HepG2 (cell line): ENCODE measurements around the gene SHLD3. TPM values are rescaled to one million over a fixed set of nuclear protein-coding genes. Genes with fewer than 3 reads are reported as not detected.

Source experiments
- ARNT2 ChIP-seq: sonication (generic); formaldehyde crosslinking; IDR thresholded peaks from 2 replicates; pipeline ENCODE4 v1.8.0; 2022; ENCODE audit warnings: mild to moderate bottlenecking, low read depth, missing genetic modification reagents, moderate library complexity
- BRD4 ChIP-seq: sonication (generic); formaldehyde crosslinking; IDR thresholded peaks from 2 replicates; pipeline ENCODE4 v1.4.0; 2020; ENCODE audit warnings: missing genetic modification reagents
- EHMT2 ChIP-seq: fragments of 200-600 bp; sonication (generic); IDR thresholded peaks from 2 replicates; pipeline ENCODE4 v1.7.0; 2017; ENCODE audit warnings: antibody characterized with exemption, low read depth, low read length, borderline replicate concordance
- ELF3 ChIP-seq: IDR thresholded peaks from 2 replicates; pipeline ENCODE4 v1.6.1; 2016; ENCODE audit warnings: missing genetic modification reagents, missing compliant biosample characterization
- GFI1 ChIP-seq: sonication (generic); formaldehyde crosslinking; IDR thresholded peaks from 2 replicates; pipeline ENCODE4 v1.5.0; 2020; ENCODE audit warnings: missing genetic modification reagents, mild to moderate bottlenecking, borderline replicate concordance
- HNF4G ChIP-seq, 2 experiments: sonication (generic) in 1 of 2; formaldehyde crosslinking in 1 of 2; IDR thresholded peaks; 2 replicates each; pipeline versions ENCODE4 v1.4.0 to v1.6.1; 2011 to 2020; ENCODE audit warnings: borderline replicate concordance in 2 of 2, low read depth in 2 of 2, mild to moderate bottlenecking in 2 of 2, low read length in 1 of 2, missing genetic modification reagents in 1 of 2, moderate library complexity in 1 of 2
- HNRNPUL1 ChIP-seq: fragments of 200-400 bp; formaldehyde crosslinking; IDR thresholded peaks from 2 replicates; pipeline ENCODE4 v1.6.1; 2017; ENCODE audit warnings: low read depth, mild to moderate bottlenecking, low read length, moderate library complexity
- NFKBIZ ChIP-seq: IDR thresholded peaks from 2 replicates; pipeline ENCODE4 v1.6.1; 2018; ENCODE audit warnings: missing genetic modification reagents, missing compliant biosample characterization
- PHF20 ChIP-seq: sonication (generic); formaldehyde crosslinking; IDR thresholded peaks from 2 replicates; pipeline ENCODE4 v1.5.0; 2020; ENCODE audit warnings: mild to moderate bottlenecking, missing genetic modification reagents
- PRPF4 ChIP-seq: fragments of 200-400 bp; formaldehyde crosslinking; IDR thresholded peaks from 2 replicates; pipeline ENCODE4 v1.6.1; 2016; ENCODE audit warnings: low read length, low read depth; ENCODE audit not compliant: poor library complexity, severe bottlenecking
- RARG ChIP-seq: sonication (generic); formaldehyde crosslinking; IDR thresholded peaks from 2 replicates; pipeline ENCODE4 v1.4.0; 2020; ENCODE audit warnings: low read depth, mild to moderate bottlenecking, missing genetic modification reagents
- RXRB ChIP-seq: IDR thresholded peaks from 2 replicates; pipeline ENCODE4 v1.6.1; 2016; ENCODE audit warnings: borderline replicate concordance, missing genetic modification reagents, missing compliant biosample characterization
- ZBTB3 ChIP-seq: sonication (generic); formaldehyde crosslinking; IDR thresholded peaks from 2 replicates; pipeline ENCODE4 v1.4.0; 2020; ENCODE audit warnings: low read depth, mild to moderate bottlenecking, moderate library complexity, missing genetic modification reagents, borderline replicate concordance
- ZBTB38 ChIP-seq: sonication (generic); formaldehyde crosslinking; IDR thresholded peaks from 2 replicates; pipeline ENCODE4 v1.5.1; 2020; ENCODE audit warnings: mild to moderate bottlenecking, missing genetic modification reagents
- ZNF564 ChIP-seq: sonication (generic); formaldehyde crosslinking; IDR thresholded peaks from 2 replicates; pipeline ENCODE4 v1.8.1; 2023; ENCODE audit warnings: mild to moderate bottlenecking, missing genetic modification reagents
- ZNF589 ChIP-seq: sonication (generic); formaldehyde crosslinking; conservative IDR thresholded peaks from 2 replicates; pipeline ENCODE4 v1.8.0; 2022; ENCODE audit warnings: mild to moderate bottlenecking, moderate library complexity, missing genetic modification reagents
- ZNF782 ChIP-seq: sonication (generic); formaldehyde crosslinking; IDR thresholded peaks from 2 replicates; pipeline ENCODE4 v1.4.0; 2020; ENCODE audit warnings: missing genetic modification reagents, mild to moderate bottlenecking, borderline replicate concordance
- ZSCAN25 ChIP-seq: sonication (generic); formaldehyde crosslinking; IDR thresholded peaks from 2 replicates; pipeline ENCODE4 v1.8.0; 2022; ENCODE audit warnings: mild to moderate bottlenecking, missing genetic modification reagents
- polyA plus RNA-seq, 8 experiments: library from polyadenylated mRNA; depleted of rRNA in 3 of 8; stranded (reverse) in 7 of 8; unstranded in 1 of 8; fragments of >200 nt; fragmentation: Illumina TruSeq in 4 of 8; extraction: Trizol in 4 of 8; gene quantifications; 2 replicates each; pipeline versions ENCODE4 v1.2.1 to v1.2.3, GENCODE V29; 2011 to 2016; ENCODE audit warnings: low read depth in 4 of 8, missing spikeins in 1 of 8, mixed read lengths in 1 of 8; ENCODE audit not compliant: insufficient read depth in 1 of 8
- total RNA-seq, 5 experiments: library from RNA; depleted of rRNA; stranded (reverse); fragments of >200 nt; fragmentation: Illumina TruSeq; extraction: Trizol; gene quantifications; 2 replicates each; pipeline ENCODE4 v1.2.3, GENCODE V29; 2016; ENCODE audit warnings: low read depth in 1 of 5
- TF ChIP-seq, protein P1 (sequence below): sonication (generic); formaldehyde crosslinking; IDR thresholded peaks from 2 replicates; pipeline ENCODE4 v1.5.1; 2020; ENCODE audit warnings: missing genetic modification reagents, mild to moderate bottlenecking, borderline replicate concordance
- TF ChIP-seq, protein P2 (sequence below): sonication (generic); formaldehyde crosslinking; IDR thresholded peaks from 2 replicates; pipeline ENCODE4 v1.4.0; 2020; ENCODE audit warnings: missing genetic modification reagents
- TF ChIP-seq, protein P3 (sequence below): sonication (generic); formaldehyde crosslinking; IDR thresholded peaks from 2 replicates; pipeline ENCODE4 v1.9.0; 2021; ENCODE audit warnings: missing genetic modification reagents, borderline replicate concordance
- TF ChIP-seq, protein P4 (sequence below): IDR thresholded peaks from 2 replicates; pipeline ENCODE4 v1.6.1; 2016
- TF ChIP-seq, protein P5 (sequence below): sonication (generic); formaldehyde crosslinking; IDR thresholded peaks from 2 replicates; pipeline ENCODE4 v1.4.0; 2020; ENCODE audit warnings: mild to moderate bottlenecking, missing genetic modification reagents

The SHLD3 gene
- total and polyA plus RNA-seq, 2 of the 13 experiments (the other 11 are each of a cell fraction or from before 2014, with no cell fraction given), result 3.6 to 6.8 TPM

DNA sequence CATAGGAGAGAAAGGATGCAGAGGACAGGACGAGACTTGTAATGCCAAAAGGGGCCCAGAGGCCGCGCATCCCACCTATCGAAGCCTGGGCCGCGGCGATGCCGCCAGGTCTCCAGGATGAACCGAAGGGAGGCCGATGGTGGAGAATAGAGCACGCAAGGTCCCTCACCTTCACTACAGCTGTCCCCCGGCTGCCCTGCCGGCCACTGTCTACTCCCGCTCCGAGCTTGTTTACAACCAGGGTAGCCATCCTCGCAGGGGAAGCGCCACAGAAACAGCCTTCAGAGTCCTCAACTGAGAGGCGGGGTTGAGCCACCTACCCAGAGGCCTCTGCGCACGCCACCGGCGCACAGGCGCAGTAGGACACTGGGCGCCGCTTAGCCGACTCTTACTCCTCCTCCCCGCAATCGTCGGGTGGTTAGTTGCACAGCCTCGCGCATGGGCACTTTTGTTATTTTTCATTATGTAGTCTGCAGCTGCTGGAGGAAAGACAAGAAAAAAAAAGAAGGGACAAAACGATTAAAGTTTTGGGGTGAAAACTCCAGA, 729 bp upstream of the SHLD3 start, which contains the start of gene TRIM23 (continued):
- TF ChIP-seq ARNT2 (CRISPR knock-in tag) (no peak; the same call in 1 of the 2 replicates), RXRB (CRISPR knock-in tag) (no peak; the same call in 1 of the 2 replicates), ZBTB38 (CRISPR knock-in tag) (peak; percentile 52; the same call in 1 of the 2 replicates), ZNF564 (no peak), EHMT2 (no peak), PRPF4 (no peak), ZBTB3 (CRISPR knock-in tag) (0 out of 2 replicates have a peak, but pooled peaks have one; percentile 70), ELF3 (CRISPR knock-in tag) (no peak), HNRNPUL1 (no peak), ZNF589 (no peak), GFI1 (CRISPR knock-in tag) (no peak), RARG (no peak), PHF20 (peak; percentile 58), NFKBIZ (no peak), ZNF782 (CRISPR knock-in tag) (peak; percentile 80; the same call in 1 of the 2 replicates), ZSCAN25 (CRISPR knock-in tag) (0 out of 2 replicates have a peak, but pooled peaks have one; percentile 32), BRD4 (CRISPR knock-in tag) (no peak), HNF4G (IDR thresholded peaks at IDR 0.05; ENCODE audit: borderline replicate concordance, low read depth, low read length) (no peak), HNF4G (CRISPR knock-in tag; IDR thresholded peaks at IDR 0.05; ENCODE audit: borderline replicate concordance, low read depth) (no peak)
- TF ChIP-seq, protein P1, sequence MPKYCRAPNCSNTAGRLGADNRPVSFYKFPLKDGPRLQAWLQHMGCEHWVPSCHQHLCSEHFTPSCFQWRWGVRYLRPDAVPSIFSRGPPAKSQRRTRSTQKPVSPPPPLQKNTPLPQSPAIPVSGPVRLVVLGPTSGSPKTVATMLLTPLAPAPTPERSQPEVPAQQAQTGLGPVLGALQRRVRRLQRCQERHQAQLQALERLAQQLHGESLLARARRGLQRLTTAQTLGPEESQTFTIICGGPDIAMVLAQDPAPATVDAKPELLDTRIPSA (CRISPR knock-in tag), result no peak
- TF ChIP-seq, protein P2, sequence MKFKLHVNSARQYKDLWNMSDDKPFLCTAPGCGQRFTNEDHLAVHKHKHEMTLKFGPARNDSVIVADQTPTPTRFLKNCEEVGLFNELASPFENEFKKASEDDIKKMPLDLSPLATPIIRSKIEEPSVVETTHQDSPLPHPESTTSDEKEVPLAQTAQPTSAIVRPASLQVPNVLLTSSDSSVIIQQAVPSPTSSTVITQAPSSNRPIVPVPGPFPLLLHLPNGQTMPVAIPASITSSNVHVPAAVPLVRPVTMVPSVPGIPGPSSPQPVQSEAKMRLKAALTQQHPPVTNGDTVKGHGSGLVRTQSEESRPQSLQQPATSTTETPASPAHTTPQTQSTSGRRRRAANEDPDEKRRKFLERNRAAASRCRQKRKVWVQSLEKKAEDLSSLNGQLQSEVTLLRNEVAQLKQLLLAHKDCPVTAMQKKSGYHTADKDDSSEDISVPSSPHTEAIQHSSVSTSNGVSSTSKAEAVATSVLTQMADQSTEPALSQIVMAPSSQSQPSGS, result peak; percentile 19; the same call in 1 of the 2 replicates
- TF ChIP-seq, protein P3, sequence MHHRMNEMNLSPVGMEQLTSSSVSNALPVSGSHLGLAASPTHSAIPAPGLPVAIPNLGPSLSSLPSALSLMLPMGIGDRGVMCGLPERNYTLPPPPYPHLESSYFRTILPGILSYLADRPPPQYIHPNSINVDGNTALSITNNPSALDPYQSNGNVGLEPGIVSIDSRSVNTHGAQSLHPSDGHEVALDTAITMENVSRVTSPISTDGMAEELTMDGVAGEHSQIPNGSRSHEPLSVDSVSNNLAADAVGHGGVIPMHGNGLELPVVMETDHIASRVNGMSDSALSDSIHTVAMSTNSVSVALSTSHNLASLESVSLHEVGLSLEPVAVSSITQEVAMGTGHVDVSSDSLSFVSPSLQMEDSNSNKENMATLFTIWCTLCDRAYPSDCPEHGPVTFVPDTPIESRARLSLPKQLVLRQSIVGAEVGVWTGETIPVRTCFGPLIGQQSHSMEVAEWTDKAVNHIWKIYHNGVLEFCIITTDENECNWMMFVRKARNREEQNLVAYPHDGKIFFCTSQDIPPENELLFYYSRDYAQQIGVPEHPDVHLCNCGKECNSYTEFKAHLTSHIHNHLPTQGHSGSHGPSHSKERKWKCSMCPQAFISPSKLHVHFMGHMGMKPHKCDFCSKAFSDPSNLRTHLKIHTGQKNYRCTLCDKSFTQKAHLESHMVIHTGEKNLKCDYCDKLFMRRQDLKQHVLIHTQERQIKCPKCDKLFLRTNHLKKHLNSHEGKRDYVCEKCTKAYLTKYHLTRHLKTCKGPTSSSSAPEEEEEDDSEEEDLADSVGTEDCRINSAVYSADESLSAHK (CRISPR knock-in tag), result no peak
- TF ChIP-seq, protein P4, sequence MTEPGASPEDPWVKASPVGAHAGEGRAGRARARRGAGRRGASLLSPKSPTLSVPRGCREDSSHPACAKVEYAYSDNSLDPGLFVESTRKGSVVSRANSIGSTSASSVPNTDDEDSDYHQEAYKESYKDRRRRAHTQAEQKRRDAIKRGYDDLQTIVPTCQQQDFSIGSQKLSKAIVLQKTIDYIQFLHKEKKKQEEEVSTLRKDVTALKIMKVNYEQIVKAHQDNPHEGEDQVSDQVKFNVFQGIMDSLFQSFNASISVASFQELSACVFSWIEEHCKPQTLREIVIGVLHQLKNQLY (CRISPR knock-in tag), result no peak
- TF ChIP-seq, protein P5, sequence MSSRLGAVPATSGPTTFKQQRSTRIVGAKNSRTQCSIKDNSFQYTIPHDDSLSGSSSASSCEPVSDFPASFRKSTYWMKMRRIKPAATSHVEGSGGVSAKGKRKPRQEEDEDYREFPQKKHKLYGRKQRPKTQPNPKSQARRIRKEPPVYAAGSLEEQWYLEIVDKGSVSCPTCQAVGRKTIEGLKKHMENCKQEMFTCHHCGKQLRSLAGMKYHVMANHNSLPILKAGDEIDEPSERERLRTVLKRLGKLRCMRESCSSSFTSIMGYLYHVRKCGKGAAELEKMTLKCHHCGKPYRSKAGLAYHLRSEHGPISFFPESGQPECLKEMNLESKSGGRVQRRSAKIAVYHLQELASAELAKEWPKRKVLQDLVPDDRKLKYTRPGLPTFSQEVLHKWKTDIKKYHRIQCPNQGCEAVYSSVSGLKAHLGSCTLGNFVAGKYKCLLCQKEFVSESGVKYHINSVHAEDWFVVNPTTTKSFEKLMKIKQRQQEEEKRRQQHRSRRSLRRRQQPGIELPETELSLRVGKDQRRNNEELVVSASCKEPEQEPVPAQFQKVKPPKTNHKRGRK, result no peak
